Breast epithelium (tissue), 3 donors: ENCODE data around the gene FAM83F.

Experiments used
- POLR2A ChIP-seq: fragments of 450-650 bp; IDR thresholded peaks from one replicate; pipeline ENCODE4 v1.6.1; 2016; ENCODE audit warnings: antibody characterized with exemption, mild to moderate bottlenecking, moderate library complexity
- POLR2AphosphoS5 ChIP-seq, 3 donors: sonication (generic); formaldehyde crosslinking; IDR thresholded peaks; one replicate each; pipeline ENCODE4 v1.6.1; 2017; ENCODE audit warnings: antibody characterized with exemption in 3 of 3
- TF ChIP-seq, protein P1 (sequence below), 3 donors: fragments of 450-650 bp; IDR thresholded peaks; one replicate each; pipeline ENCODE4 v1.5.1; 2016 to 2017; ENCODE audit warnings: antibody characterized with exemption in 3 of 3, mild to moderate bottlenecking in 3 of 3, moderate library complexity in 3 of 3

DNA sequence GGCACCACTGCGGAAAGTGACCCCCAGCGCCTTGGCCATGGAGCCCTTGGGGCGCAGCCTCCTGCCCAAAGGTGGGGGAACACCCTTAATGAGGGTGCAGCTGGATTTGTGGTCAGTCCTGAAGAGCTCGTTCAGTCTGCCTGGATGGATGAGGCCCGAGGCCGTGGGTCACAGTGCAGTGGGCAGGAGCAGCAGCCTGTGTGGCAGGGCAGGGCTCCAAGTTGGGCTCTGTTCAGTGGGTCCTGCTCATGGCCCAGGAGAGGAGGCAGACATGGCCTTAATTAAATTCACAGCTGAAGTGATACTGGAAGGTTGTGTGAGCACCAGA, 33.3 kb downstream of the FAM83F start:
- TF ChIP-seq, protein P1, sequence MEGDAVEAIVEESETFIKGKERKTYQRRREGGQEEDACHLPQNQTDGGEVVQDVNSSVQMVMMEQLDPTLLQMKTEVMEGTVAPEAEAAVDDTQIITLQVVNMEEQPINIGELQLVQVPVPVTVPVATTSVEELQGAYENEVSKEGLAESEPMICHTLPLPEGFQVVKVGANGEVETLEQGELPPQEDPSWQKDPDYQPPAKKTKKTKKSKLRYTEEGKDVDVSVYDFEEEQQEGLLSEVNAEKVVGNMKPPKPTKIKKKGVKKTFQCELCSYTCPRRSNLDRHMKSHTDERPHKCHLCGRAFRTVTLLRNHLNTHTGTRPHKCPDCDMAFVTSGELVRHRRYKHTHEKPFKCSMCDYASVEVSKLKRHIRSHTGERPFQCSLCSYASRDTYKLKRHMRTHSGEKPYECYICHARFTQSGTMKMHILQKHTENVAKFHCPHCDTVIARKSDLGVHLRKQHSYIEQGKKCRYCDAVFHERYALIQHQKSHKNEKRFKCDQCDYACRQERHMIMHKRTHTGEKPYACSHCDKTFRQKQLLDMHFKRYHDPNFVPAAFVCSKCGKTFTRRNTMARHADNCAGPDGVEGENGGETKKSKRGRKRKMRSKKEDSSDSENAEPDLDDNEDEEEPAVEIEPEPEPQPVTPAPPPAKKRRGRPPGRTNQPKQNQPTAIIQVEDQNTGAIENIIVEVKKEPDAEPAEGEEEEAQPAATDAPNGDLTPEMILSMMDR (IDR thresholded peaks at IDR 0.05): no peak
- TF ChIP-seq POLR2A: no peak
- TF ChIP-seq POLR2AphosphoS5 (IDR thresholded peaks at IDR 0.05): no peak
